Lower leg skin (tissue), 3 donors: ENCODE measurements around the gene TSBP1.

Source experiments
- CTCF ChIP-seq, 3 donors: fragments of 450-650 bp; IDR thresholded peaks; one replicate each; pipeline ENCODE4 v1.5.1; 2016; ENCODE audit warnings: antibody characterized with exemption in 3 of 3, mild to moderate bottlenecking in 3 of 3, moderate library complexity in 2 of 3
- POLR2A ChIP-seq, 2 donors: fragments of 450-650 bp; IDR thresholded peaks; one replicate each; pipeline ENCODE4 v1.6.1; 2016 to 2017; ENCODE audit warnings: antibody characterized with exemption in 2 of 2, mild to moderate bottlenecking in 1 of 2, moderate library complexity in 1 of 2

- no peak for TF ChIP-seq CTCF (IDR thresholded peaks at IDR 0.05)
- no peak for TF ChIP-seq POLR2A (IDR thresholded peaks at IDR 0.05)
Observed at GRCh38 chr6:32294566-32294965, 77.1 kb downstream of the TSBP1 start.
